GM13977 (cell line): ENCODE results near the gene CD9.

ENCODE experiments used
- DNase-seq: peaks from one replicate; pipeline ENCODE4 v3.0.0; 2012; ENCODE audit warnings: low spot score
- in situ Hi-C: fragments of 300-500 bp; cut with MboI; formaldehyde crosslinking; loops from one replicate; pipeline ENCODE4 v1.12.0; 2022; ENCODE audit warnings: low sequenced_read_pairs, low pct_unique_long_range_greater_than_20kb, mixed read lengths, inconsistent platforms; ENCODE audit not compliant: unreplicated experiment
- TF ChIP-seq, protein P1 (sequence below): IDR thresholded peaks from 2 replicates; pipeline ENCODE4 v1.5.1; 2012; ENCODE audit warnings: mild to moderate bottlenecking, control low read depth; ENCODE audit not compliant: insufficient read depth; ENCODE audit errors: extremely low read depth, missing control alignments

The CD9 gene

GRCh38 chr12:6222078-6222654, 22.0 kb downstream of the CD9 start:
- TF ChIP-seq, protein P1, sequence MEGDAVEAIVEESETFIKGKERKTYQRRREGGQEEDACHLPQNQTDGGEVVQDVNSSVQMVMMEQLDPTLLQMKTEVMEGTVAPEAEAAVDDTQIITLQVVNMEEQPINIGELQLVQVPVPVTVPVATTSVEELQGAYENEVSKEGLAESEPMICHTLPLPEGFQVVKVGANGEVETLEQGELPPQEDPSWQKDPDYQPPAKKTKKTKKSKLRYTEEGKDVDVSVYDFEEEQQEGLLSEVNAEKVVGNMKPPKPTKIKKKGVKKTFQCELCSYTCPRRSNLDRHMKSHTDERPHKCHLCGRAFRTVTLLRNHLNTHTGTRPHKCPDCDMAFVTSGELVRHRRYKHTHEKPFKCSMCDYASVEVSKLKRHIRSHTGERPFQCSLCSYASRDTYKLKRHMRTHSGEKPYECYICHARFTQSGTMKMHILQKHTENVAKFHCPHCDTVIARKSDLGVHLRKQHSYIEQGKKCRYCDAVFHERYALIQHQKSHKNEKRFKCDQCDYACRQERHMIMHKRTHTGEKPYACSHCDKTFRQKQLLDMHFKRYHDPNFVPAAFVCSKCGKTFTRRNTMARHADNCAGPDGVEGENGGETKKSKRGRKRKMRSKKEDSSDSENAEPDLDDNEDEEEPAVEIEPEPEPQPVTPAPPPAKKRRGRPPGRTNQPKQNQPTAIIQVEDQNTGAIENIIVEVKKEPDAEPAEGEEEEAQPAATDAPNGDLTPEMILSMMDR = no peak
- in situ Hi-C loops = no loop called here
- no peak for DNase-seq

GRCh38 chr12:6223545-6223944, 23.3 kb downstream of the CD9 start:
- no peak for DNase-seq
- in situ Hi-C loops = no loop called here
- TF ChIP-seq, protein P1 = no peak

DNA sequence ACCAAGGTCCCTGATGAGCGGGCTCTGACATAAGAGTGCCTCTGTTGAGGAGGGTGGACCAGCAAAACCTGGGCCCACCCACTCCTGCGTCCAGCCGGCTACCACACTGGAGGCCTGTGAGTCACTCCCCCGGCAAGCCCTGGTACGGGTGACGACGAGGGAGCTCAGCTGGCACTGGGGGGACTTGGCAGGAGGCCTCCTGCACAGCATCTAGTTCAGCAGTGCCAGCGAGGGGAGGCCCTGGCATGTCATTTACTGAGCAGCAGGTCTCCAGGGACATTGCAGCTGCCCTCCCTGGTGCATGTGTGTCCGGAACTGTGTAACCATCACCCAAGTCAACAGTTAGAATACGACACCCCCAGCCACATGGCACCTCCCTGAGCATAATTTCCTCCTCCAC, 24.4 kb downstream of the CD9 start:
- TF ChIP-seq, protein P1 = no peak
- in situ Hi-C loops = no loop called here
- DNase-seq = no peak

GRCh38 chr12:6225630-6226001, 25.4 kb downstream of the CD9 start:
- DNase-seq = no peak
- in situ Hi-C loops = no loop called here
- TF ChIP-seq, protein P1 = no peak

DNA sequence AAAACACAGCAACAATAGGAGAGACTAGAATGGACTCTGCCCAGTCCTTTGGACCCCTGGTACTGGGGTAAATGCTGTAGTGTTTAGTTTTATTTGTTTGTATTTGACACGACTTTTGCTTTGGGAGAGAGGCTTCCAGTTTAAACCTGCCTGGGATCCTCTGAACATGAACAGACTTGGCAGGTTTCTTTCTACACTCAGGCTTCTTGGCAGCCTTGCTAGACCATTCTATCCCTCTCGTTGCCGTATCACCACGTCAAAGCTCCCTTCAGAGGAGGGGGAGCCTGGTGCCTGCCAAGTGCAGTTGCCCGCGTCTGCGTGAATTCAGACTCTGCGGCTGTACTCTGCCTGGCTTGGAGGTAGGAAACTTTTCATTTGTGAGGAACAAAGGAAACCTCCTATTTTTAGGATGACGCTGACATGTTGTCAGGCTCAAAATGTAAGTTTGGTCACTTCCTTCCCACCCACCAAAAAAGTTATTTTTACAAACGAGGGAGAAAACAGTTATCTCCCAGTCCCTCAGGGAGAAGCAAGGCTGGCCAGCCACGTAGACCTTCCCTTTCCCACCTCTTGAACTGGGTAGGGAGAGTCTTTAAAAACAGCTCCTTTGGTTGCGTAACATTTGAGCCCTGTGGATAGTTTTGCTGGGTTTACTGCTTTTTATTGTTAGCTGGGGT, 25.9 kb downstream of the CD9 start:
- TF ChIP-seq, protein P1 = no peak
- in situ Hi-C loops = no loop called here
- no peak for DNase-seq

DNA sequence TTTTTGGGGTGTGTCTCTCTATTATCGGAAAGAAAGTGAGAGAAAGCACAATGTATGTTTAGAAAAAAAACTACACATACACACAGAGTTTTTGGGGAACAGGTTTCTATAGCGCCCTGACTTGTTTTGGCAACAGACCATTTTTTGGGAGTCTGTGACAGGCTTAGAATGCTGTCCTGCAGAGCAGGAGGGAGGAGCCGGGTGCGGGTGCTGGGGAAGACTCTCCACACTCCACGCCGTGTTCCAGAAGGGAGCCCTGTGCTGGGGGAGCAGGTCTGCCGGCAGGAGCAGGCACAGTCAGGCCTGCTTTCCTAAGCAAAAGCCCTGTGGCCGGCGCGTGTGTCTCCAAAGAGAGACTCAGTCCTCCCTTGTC, 26.5 kb downstream of the CD9 start:
- TF ChIP-seq, protein P1 = no peak
- DNase-seq = no peak
- in situ Hi-C loops = no loop called here
